Neural progenitor cell (in vitro differentiated cells): ENCODE results near the gene MFAP3.

Experiments
- EZH2 ChIP-seq: fragments of 200-600 bp; sonication (generic); IDR thresholded peaks from 2 replicates; pipeline ENCODE4 v1.6.1; 2017; ENCODE audit warnings: antibody characterized with exemption, mild to moderate bottlenecking, moderate library complexity
- EZH2phosphoT487 ChIP-seq: fragments of 200-600 bp; sonication (generic); IDR thresholded peaks from 2 replicates; pipeline ENCODE4 v1.6.1; 2017; ENCODE audit warnings: antibody characterized with exemption
- TF ChIP-seq, protein P1 (sequence below): fragments of 200-600 bp; sonication (generic); IDR thresholded peaks from 2 replicates; pipeline ENCODE4 v1.5.1; 2017; ENCODE audit warnings: antibody characterized with exemption, mild to moderate bottlenecking

DNA sequence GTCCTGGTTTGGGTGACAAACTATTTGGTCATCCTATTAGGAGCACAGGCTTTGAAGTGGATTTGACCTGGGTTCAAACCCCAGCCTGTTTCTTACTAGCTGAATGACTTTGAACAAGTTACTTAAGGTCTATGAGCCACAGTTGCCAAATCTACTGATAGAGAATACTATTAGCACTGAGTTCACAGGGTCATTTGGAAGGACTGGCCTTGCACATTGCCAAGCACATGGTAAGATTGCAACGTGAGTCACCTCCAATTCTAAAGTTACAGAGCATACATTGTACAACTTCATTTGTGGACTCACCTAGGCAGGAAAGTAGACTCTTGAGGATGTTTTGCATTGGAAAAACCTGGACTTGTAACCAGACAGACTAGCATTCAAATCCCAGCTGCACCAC lies 38.9 kb downstream of the MFAP3 start:
- TF ChIP-seq EZH2 (no peak), EZH2phosphoT487 (no peak)
- TF ChIP-seq, protein P1, sequence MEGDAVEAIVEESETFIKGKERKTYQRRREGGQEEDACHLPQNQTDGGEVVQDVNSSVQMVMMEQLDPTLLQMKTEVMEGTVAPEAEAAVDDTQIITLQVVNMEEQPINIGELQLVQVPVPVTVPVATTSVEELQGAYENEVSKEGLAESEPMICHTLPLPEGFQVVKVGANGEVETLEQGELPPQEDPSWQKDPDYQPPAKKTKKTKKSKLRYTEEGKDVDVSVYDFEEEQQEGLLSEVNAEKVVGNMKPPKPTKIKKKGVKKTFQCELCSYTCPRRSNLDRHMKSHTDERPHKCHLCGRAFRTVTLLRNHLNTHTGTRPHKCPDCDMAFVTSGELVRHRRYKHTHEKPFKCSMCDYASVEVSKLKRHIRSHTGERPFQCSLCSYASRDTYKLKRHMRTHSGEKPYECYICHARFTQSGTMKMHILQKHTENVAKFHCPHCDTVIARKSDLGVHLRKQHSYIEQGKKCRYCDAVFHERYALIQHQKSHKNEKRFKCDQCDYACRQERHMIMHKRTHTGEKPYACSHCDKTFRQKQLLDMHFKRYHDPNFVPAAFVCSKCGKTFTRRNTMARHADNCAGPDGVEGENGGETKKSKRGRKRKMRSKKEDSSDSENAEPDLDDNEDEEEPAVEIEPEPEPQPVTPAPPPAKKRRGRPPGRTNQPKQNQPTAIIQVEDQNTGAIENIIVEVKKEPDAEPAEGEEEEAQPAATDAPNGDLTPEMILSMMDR = no peak
